DND-41 (cell line): Measurements from ENCODE around the gene TSPAN17.

Source experiments
- EZH2 ChIP-seq: IDR thresholded peaks from 3 replicates; pipeline ENCODE4 v1.6.1; 2012; ENCODE audit warnings: borderline replicate concordance, low read depth, mild to moderate bottlenecking, moderate library complexity, low read length, inconsistent platforms; ENCODE audit not compliant: severe bottlenecking
- TF ChIP-seq, protein P1 (sequence below): IDR thresholded peaks from 2 replicates; pipeline ENCODE4 v1.5.1; 2012; ENCODE audit warnings: borderline replicate concordance, low read length, moderate library complexity, mild to moderate bottlenecking; ENCODE audit not compliant: poor library complexity, severe bottlenecking; ENCODE audit errors: extremely low read depth

GRCh38 chr5:176608142-176608705 is 39.1 kb upstream of the TSPAN17 start:
- TF ChIP-seq EZH2 = no peak
- TF ChIP-seq, protein P1, sequence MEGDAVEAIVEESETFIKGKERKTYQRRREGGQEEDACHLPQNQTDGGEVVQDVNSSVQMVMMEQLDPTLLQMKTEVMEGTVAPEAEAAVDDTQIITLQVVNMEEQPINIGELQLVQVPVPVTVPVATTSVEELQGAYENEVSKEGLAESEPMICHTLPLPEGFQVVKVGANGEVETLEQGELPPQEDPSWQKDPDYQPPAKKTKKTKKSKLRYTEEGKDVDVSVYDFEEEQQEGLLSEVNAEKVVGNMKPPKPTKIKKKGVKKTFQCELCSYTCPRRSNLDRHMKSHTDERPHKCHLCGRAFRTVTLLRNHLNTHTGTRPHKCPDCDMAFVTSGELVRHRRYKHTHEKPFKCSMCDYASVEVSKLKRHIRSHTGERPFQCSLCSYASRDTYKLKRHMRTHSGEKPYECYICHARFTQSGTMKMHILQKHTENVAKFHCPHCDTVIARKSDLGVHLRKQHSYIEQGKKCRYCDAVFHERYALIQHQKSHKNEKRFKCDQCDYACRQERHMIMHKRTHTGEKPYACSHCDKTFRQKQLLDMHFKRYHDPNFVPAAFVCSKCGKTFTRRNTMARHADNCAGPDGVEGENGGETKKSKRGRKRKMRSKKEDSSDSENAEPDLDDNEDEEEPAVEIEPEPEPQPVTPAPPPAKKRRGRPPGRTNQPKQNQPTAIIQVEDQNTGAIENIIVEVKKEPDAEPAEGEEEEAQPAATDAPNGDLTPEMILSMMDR = no peak
